ENCODE data around the gene SMIM1.
A peak's percentile ranks its signal among the peaks of the same experiment; 100 is the strongest.

Gene SMIM1

DNA sequence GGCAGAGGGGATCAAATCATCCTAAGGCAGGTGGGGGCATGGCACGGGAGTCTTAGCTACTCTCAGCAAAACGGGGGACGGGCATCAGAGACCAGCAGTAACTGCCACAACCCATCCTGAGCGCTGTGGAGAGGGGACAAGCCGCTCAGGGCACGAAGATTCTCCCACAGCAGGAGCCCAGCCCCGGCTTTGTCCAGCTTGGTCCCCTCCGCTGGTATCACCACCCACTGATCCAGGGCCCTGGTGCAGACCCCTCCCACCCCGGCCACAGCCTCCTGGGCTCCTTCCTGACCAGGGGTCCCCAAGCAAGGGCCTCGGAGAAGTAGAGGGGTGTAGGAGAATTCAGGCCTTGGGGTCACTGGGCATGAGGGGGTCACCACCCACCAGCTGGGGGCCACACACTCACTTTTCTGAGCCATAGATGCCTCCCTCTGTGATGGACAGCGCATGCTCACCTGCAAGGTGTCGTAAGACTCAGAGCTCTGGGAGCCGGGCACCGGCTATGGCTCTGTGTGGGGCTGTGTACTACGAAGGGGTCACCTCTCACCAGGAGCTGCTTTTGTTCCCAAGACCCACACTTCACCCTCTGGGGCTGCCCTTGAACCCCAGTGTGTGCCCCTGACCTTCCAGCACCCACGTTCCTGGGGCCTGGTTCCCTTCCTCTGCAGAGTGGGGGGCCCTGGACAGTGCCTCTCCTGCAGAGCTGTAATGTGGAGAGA lies 2.3 kb upstream of the SMIM1 start:
- Histone ChIP-seq H3K9me3 (ENCODE audit: control insufficient read depth, insufficient read depth, low read length) (no peaks in the 10 kb centered on the region), H4K20me1 (ENCODE audit: control insufficient read depth, insufficient read depth, low read depth, low read length) (no peaks in the 10 kb centered on the region), H3K4me2 (ENCODE audit: low read length) (no peak overlapping the region), H3F3A (ENCODE audit: control insufficient read depth, insufficient read depth) (no peaks in the 10 kb centered on the region), H3K4me1 (ENCODE audit: control insufficient read depth, low read length) (peaks cover 16% of the 10 kb centered on the region), H3K27ac (ENCODE audit: low read depth, low read length) (no peak overlapping the region), H3K36me3 (ENCODE audit: control insufficient read depth, low read length) (no peaks in the 10 kb centered on the region), H3K9me2 (replicated peaks; ENCODE audit: control insufficient read depth, low read length) (no peaks in the 10 kb centered on the region), H3K79me2 (ENCODE audit: control insufficient read depth, low read length) (no peaks in the 10 kb centered on the region), H3K4me3 (ENCODE audit: low read length) (no peak overlapping the region), H3K27me3 (ENCODE audit: control insufficient read depth, low read length) (peaks cover 25% of the 10 kb centered on the region)
- TF ChIP-seq, protein P1, sequence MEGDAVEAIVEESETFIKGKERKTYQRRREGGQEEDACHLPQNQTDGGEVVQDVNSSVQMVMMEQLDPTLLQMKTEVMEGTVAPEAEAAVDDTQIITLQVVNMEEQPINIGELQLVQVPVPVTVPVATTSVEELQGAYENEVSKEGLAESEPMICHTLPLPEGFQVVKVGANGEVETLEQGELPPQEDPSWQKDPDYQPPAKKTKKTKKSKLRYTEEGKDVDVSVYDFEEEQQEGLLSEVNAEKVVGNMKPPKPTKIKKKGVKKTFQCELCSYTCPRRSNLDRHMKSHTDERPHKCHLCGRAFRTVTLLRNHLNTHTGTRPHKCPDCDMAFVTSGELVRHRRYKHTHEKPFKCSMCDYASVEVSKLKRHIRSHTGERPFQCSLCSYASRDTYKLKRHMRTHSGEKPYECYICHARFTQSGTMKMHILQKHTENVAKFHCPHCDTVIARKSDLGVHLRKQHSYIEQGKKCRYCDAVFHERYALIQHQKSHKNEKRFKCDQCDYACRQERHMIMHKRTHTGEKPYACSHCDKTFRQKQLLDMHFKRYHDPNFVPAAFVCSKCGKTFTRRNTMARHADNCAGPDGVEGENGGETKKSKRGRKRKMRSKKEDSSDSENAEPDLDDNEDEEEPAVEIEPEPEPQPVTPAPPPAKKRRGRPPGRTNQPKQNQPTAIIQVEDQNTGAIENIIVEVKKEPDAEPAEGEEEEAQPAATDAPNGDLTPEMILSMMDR (IDR thresholded peaks at IDR 0.05; ENCODE audit: low read depth, low read length, poor library complexity, severe bottlenecking): no peak
- no peak for TF ChIP-seq EZH2phosphoT487 (IDR thresholded peaks at IDR 0.05; ENCODE audit: borderline replicate concordance, low read length)

DNA sequence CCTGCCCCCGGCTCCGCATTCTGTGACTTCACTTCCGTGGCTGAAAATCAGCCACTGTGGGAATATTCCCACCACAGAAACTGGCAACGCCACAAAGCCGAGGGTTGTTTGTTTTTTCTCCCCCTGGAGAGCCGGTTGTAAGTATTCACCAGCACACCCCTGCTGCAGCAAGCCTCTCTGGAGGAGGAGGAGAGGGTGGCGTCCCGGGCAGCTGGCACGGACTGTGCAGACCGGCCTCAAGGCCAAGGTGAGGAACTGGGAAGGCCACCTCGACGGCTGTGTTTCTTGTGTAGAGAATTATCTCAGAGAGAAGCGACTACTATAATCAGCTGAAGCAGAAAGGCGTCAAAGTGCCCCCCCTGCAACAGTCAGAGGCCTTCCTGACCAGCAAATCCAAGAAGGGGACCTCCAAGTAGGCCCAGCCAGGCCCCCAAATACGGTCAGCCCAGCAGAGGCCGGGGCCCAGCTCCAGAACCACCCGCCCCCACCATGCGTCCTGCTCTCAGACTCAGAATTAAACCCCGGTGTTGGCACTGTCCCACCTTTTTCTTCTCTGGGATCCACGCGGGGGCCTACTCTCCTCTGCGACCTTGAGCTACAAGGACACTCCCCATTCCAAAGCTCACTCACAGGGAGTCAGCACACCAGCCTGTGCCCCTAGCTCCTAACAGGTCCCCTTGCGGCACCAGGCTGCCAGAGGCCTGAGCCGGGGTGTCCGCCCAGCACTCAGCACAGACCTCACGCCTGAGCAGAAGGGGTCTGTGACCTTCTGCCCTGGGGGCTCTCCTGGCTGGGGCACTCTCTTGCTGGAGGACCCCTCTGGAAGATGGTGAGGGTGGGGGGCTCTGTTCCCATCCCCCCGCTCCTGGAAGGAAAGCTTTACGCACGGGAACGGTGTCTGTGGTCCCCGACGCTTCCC lies 1.2 kb upstream of the SMIM1 start:
- Histone ChIP-seq H3K36me3 (ENCODE audit: control insufficient read depth, low read length) (no peaks in the 10 kb centered on the region), H4K20me1 (ENCODE audit: control insufficient read depth, insufficient read depth, low read depth, low read length) (no peaks in the 10 kb centered on the region), H3K4me1 (ENCODE audit: control insufficient read depth, low read length) (peaks cover 28% of the 10 kb centered on the region), H3K4me3 (ENCODE audit: low read length) (peak overlapping the region; percentile 80), H3K9me2 (replicated peaks; ENCODE audit: control insufficient read depth, low read length) (no peaks in the 10 kb centered on the region), H3K27me3 (ENCODE audit: control insufficient read depth, low read length) (peaks cover 21% of the 10 kb centered on the region), H3K4me2 (ENCODE audit: low read length) (peak overlapping the region; percentile 96), H3K27ac (ENCODE audit: low read depth, low read length) (no peak overlapping the region), H3K9me3 (ENCODE audit: control insufficient read depth, insufficient read depth, low read length) (no peaks in the 10 kb centered on the region), H3F3A (ENCODE audit: control insufficient read depth, insufficient read depth) (no peaks in the 10 kb centered on the region), H3K79me2 (ENCODE audit: control insufficient read depth, low read length) (no peaks in the 10 kb centered on the region)
- no peak for TF ChIP-seq EZH2phosphoT487 (IDR thresholded peaks at IDR 0.05; ENCODE audit: borderline replicate concordance, low read length)
- TF ChIP-seq, protein P1 (IDR thresholded peaks at IDR 0.05; ENCODE audit: low read depth, low read length, poor library complexity, severe bottlenecking): no peak

DNA sequence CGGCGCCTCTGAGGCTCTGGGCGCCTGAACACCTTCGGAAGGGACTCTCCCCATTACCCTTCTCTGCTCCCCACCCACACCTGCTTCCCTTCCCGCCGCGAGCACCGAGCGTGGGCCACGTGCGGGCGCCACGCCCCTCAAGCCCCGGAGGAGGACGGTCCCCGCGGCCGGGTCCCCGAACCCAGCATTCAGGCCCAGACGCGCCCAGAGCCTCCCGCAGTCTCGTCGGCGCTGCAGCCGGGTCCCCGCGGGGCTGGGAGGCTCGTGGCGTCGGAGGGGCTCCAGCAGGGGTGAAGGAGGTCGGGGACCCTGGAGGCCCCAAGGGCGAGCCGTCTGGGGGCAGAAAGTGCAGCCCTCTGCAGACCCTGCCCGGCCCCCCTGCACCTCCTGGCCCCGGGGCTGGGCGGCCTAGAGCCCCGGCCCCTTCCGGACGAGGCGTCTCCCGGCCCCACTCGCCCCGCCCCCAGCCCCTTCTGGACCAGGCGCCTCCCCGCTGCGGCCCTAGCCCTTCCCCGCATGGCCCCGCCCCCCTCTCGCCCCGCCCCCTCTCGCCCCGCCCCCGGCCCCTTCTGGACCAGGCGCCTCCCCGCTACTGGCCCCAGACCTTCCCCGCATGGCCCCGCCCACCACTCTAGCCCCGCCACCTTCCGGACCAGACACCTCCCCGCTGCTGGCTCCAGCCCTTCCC lies 378 bp upstream of the SMIM1 start:
- H4K20me1 ChIP-seq (ENCODE audit: control insufficient read depth, insufficient read depth, low read depth, low read length): no peaks in the 10 kb centered on the region
- peak overlapping the region; percentile 80 for H3K4me3 ChIP-seq (ENCODE audit: low read length)
- no peaks in the 10 kb centered on the region for H3K9me2 ChIP-seq (replicated peaks; ENCODE audit: control insufficient read depth, low read length)
- no peaks in the 10 kb centered on the region for H3K79me2 ChIP-seq (ENCODE audit: control insufficient read depth, low read length)
- no peaks in the 10 kb centered on the region for H3F3A ChIP-seq (ENCODE audit: control insufficient read depth, insufficient read depth)
- peaks cover 28% of the 10 kb centered on the region for H3K4me1 ChIP-seq (ENCODE audit: control insufficient read depth, low read length)
- no peaks in the 10 kb centered on the region for H3K9me3 ChIP-seq (ENCODE audit: control insufficient read depth, insufficient read depth, low read length)
- H3K27me3 ChIP-seq (ENCODE audit: control insufficient read depth, low read length): peaks cover 21% of the 10 kb centered on the region
- TF ChIP-seq, protein P1 (IDR thresholded peaks at IDR 0.05; ENCODE audit: low read depth, low read length, poor library complexity, severe bottlenecking): no peak
- no peak for TF ChIP-seq EZH2phosphoT487 (IDR thresholded peaks at IDR 0.05; ENCODE audit: borderline replicate concordance, low read length)
- H3K4me2 ChIP-seq (ENCODE audit: low read length): peak overlapping the region; percentile 96
- H3K36me3 ChIP-seq (ENCODE audit: control insufficient read depth, low read length): no peaks in the 10 kb centered on the region
- H3K27ac ChIP-seq (ENCODE audit: low read depth, low read length): no peak overlapping the region
